ENCODE data around the gene ZNF816. TPM values are rescaled to one million over a fixed set of nuclear protein-coding genes. Genes with fewer than 3 reads are reported as not detected.
"Not testable (repeated sequence)": the region's sequence is repeated elsewhere in the genome, so short reads cannot be mapped to it uniquely, and the experiment has no call there.

ZNF816 gene
- total and polyA plus RNA-seq, 7 donors: 3.6 to 8.4 (median 5.4) TPM

- WGBS, 2 donors: 86 to 87% methylated on average over 16 of the region's 16 CpGs
Observed at GRCh38 chr19:52990759-52991418, 28.2 kb upstream of the ZNF816 start.

GRCh38 chr19:52988506-52988905 lies 25.8 kb upstream of the ZNF816 start:
- H3K9me3 ChIP-seq: peaks cover 0 to 26% (median 0%) of the 10 kb centered on the region in 4 donors
- H3K27me3 ChIP-seq: no peaks in the 10 kb centered on the region
- intact Hi-C loops (cut with DNase I): no loop called here
- no peak for TF ChIP-seq POLR2A (IDR thresholded peaks at IDR 0.05)
- TF ChIP-seq CTCF (IDR thresholded peaks at IDR 0.05): no peak
- no peak for TF ChIP-seq EP300 (IDR thresholded peaks at IDR 0.05)
- no peak for TF ChIP-seq POLR2AphosphoS5 (IDR thresholded peaks at IDR 0.05)
- DNase-seq: no peak
- H3K27ac ChIP-seq: no peak overlapping the region
- no peak overlapping the region for H3K4me3 ChIP-seq
- H3K4me1 ChIP-seq: peaks cover 0 to 17% (median 14%) of the 10 kb centered on the region in 4 donors
- H3K36me3 ChIP-seq: peaks cover 0 to 37% (median 11%) of the 10 kb centered on the region in 4 donors
- 93 to 94% methylated on average over 5 of the region's 5 CpGs for WGBS, 2 donors

More at GRCh38 chr19:52990759-52991418, 28.2 kb upstream of the ZNF816 start:
- intact Hi-C loops (cut with DNase I): loop anchor here (5.0 to 10.0 kb wide), 2 partner anchors 134 to 144 kb away; partner anchors contain the start of genes ZNF415 and ZNF468
- TF ChIP-seq POLR2AphosphoS5 (IDR thresholded peaks at IDR 0.05): no peak
- TF ChIP-seq POLR2A (IDR thresholded peaks at IDR 0.05): no peak
- TF ChIP-seq CTCF (IDR thresholded peaks at IDR 0.05): no peak
- TF ChIP-seq EP300 (IDR thresholded peaks at IDR 0.05): no peak
- DNase-seq: no peak
- H3K27me3 ChIP-seq: no peaks in the 10 kb centered on the region
- no peak overlapping the region for H3K27ac ChIP-seq
- peaks cover 0 to 25% (median 18%) of the 10 kb centered on the region in 4 donors for H3K4me1 ChIP-seq
- no peak overlapping the region for H3K4me3 ChIP-seq
- peaks cover 0 to 9% (median 0%) of the 10 kb centered on the region in 4 donors for H3K9me3 ChIP-seq
- peaks cover 0 to 19% (median 5%) of the 10 kb centered on the region in 4 donors for H3K36me3 ChIP-seq

GRCh38 chr19:52987221-52987620 lies 24.5 kb upstream of the ZNF816 start:
- no peaks in the 10 kb centered on the region for H3K27me3 ChIP-seq
- peaks cover 0 to 26% (median 0%) of the 10 kb centered on the region in 4 donors for H3K9me3 ChIP-seq
- H3K36me3 ChIP-seq: peaks cover 0 to 37% (median 11%) of the 10 kb centered on the region in 4 donors
- 95 to 97% methylated on average over 4 of the region's 4 CpGs for WGBS, 2 donors
- DNase-seq: no peak
- H3K27ac ChIP-seq: no peak overlapping the region
- intact Hi-C loops (cut with DNase I): no loop called here
- H3K4me3 ChIP-seq: no peak overlapping the region
- TF ChIP-seq CTCF (IDR thresholded peaks at IDR 0.05): no peak
- no peak for TF ChIP-seq EP300 (IDR thresholded peaks at IDR 0.05)
- TF ChIP-seq POLR2A (IDR thresholded peaks at IDR 0.05): no peak
- no peak for TF ChIP-seq POLR2AphosphoS5 (IDR thresholded peaks at IDR 0.05)
- H3K4me1 ChIP-seq: peaks cover 0 to 9% (median 8%) of the 10 kb centered on the region in 4 donors

GRCh38 chr19:52983167-52983566 lies 20.5 kb upstream of the ZNF816 start:
- 85 to 90% methylated on average over 3 of the region's 3 CpGs for WGBS, 2 donors
- H3K4me3 ChIP-seq; H3K4me1 ChIP-seq; H3K27ac ChIP-seq; H3K27me3 ChIP-seq; intact Hi-C loops (cut with DNase I); DNase-seq: not testable (repeated sequence)
- Histone ChIP-seq H3K9me3 (peaks cover 0 to 26% (median 0%) of the 10 kb centered on the region in 4 donors), H3K36me3 (peaks cover 0 to 39% (median 11%) of the 10 kb centered on the region in 4 donors)

GRCh38 chr19:52981329-52981728 lies 18.6 kb upstream of the ZNF816 start:
- Histone ChIP-seq H3K4me3 (no peak overlapping the region), H3K27ac (no peak overlapping the region), H3K27me3 (no peaks in the 10 kb centered on the region), H3K9me3 (peaks cover 0 to 21% (median 0%) of the 10 kb centered on the region in 4 donors), H3K4me1 (no peaks in the 10 kb centered on the region), H3K36me3 (peaks cover 0 to 32% (median 9%) of the 10 kb centered on the region in 4 donors)
- 68 to 69% methylated on average over 4 of the region's 4 CpGs for WGBS, 2 donors
- no peak for TF ChIP-seq POLR2AphosphoS5 (IDR thresholded peaks at IDR 0.05)
- no peak for TF ChIP-seq POLR2A (IDR thresholded peaks at IDR 0.05)
- TF ChIP-seq CTCF (IDR thresholded peaks at IDR 0.05): no peak
- no peak for TF ChIP-seq EP300 (IDR thresholded peaks at IDR 0.05)
- no peak for DNase-seq
- intact Hi-C loops (cut with DNase I): no loop called here

Data from sigmoid colon (tissue), 7 donors.